Measurements from ENCODE around the gene SIX5.

GRCh38 chr19:45763691-45764294, 5.3 kb downstream of the SIX5 start:
- no peak for TF ChIP-seq CTCF (IDR thresholded peaks at IDR 0.05; ENCODE audit: insufficient read depth, low read depth, low read length)
- no peak for TF ChIP-seq EZH2 (IDR thresholded peaks at IDR 0.05; ENCODE audit: insufficient read depth, low read length)
